Subcutaneous adipose tissue (tissue), 4 donors: Measurements from ENCODE around the gene GALNS. TPM values are rescaled to one million over a fixed set of nuclear protein-coding genes. Genes with fewer than 3 reads are reported as not detected.

Experiments
- total RNA-seq, 4 donors: library from RNA; depleted of rRNA; stranded (reverse); fragments of >200 nt; gene quantifications; one replicate each; pipeline ENCODE4 v1.1.0, GENCODE V29; 2016
- TF ChIP-seq, protein P1 (sequence below): fragments of 450-650 bp; IDR thresholded peaks from one replicate; pipeline ENCODE4 v1.5.1; 2016; ENCODE audit warnings: low read depth, mild to moderate bottlenecking, control low read depth, antibody characterized with exemption, moderate library complexity

The GALNS gene
- total RNA-seq, 4 donors from 2014 or later, result 17.2 to 48.6 (median 18.2) TPM

DNA sequence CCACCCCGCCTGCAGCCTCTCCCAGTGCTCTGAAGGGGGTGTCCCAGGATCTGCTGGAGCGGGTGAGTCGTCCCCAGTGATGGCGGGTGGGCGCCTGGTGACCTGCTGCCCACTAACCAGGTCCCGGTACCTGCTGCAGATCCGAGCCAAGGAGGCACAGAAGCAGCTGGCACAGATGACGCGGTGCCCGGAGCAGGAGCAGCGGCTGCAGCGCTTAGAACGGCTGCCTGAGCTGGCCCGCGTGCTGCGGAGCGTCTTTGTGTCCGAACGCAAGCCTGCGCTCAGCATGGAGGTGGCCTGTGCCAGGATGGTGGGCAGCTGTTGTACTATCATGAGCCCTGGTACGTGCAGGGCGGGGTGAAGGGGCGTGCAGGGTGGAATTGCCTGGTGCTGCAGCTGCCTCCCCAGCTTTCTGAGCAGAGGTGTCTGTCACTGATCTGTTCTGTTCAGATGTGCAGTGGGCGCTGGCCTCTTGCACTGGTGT lies 49.6 kb downstream of the GALNS start:
- TF ChIP-seq, protein P1, sequence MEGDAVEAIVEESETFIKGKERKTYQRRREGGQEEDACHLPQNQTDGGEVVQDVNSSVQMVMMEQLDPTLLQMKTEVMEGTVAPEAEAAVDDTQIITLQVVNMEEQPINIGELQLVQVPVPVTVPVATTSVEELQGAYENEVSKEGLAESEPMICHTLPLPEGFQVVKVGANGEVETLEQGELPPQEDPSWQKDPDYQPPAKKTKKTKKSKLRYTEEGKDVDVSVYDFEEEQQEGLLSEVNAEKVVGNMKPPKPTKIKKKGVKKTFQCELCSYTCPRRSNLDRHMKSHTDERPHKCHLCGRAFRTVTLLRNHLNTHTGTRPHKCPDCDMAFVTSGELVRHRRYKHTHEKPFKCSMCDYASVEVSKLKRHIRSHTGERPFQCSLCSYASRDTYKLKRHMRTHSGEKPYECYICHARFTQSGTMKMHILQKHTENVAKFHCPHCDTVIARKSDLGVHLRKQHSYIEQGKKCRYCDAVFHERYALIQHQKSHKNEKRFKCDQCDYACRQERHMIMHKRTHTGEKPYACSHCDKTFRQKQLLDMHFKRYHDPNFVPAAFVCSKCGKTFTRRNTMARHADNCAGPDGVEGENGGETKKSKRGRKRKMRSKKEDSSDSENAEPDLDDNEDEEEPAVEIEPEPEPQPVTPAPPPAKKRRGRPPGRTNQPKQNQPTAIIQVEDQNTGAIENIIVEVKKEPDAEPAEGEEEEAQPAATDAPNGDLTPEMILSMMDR, result no peak

DNA sequence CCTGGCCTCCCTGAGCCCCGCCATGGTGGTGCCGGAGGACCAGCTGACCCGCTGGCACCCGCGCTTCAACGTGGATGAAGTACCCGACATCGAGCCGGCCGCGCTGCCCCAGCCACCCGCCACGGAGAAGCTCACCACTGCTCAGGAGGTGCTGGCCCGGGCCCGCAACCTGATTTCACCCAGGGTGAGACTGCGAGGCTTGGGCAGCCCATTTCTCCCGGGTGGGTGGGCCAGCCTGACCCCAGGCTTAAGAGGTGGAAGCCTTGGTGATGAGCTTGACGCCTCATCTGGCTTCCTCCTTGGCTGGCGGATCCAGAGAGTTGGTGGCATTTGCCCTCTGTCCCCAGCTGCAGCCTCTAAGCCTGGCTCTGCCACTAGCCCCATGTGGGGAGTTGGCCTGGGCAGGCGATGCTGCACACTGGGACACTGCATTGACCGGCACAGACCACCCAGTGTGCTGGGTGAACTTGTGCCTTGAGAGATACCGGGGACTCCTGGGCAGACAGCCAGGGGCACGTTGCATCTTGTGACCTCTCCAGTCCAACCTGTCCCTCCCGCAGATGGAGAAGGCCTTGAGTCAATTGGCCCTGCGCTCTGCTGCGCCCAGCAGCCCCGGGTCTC lies 50.1 kb downstream of the GALNS start:
- TF ChIP-seq, protein P1, result no peak

DNA sequence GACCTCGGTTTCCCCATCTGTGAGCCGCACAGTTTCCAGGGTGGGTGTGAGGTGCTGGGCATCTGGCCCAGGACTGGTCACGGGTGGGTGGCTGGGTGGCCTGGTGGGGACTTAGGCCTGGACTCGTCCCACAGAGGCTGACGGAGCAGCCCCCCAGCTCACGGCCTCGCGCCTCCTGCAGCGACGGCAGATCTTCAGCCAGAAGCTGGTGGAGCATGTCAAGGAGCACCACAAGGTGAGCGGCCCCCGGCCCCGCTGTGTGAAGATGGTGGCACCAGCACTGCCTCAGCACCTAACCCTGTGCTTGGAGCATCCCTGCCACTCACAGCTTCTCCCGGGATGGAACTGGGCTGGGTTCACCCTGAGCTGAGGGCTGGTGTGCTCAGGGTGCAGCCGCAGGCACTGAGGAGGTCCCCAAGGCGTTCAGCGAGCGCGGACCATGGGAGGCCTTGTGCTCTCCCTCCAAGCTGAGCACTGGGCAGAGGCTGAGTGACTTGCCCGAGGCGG lies 50.8 kb downstream of the GALNS start:
- TF ChIP-seq, protein P1, result no peak

DNA sequence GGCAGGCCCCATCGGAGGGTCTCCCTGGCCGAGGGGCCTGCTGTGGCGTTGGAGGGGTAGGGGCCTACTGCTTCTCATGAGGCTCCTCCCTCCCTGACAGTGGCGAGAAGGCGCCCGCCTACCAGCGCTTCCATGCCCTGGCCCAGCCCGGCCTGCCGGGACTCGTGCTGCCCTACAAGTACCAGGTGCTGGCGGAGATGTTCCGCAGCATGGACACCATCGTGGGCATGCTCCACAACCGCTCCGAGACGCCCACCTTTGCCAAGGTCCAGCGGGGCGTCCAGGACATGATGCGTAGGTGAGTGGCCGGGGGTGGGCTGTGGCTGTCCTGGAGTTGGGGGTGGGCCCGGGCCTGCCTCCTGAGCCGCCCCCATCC lies 51.4 kb downstream of the GALNS start:
- TF ChIP-seq, protein P1, result no peak

DNA sequence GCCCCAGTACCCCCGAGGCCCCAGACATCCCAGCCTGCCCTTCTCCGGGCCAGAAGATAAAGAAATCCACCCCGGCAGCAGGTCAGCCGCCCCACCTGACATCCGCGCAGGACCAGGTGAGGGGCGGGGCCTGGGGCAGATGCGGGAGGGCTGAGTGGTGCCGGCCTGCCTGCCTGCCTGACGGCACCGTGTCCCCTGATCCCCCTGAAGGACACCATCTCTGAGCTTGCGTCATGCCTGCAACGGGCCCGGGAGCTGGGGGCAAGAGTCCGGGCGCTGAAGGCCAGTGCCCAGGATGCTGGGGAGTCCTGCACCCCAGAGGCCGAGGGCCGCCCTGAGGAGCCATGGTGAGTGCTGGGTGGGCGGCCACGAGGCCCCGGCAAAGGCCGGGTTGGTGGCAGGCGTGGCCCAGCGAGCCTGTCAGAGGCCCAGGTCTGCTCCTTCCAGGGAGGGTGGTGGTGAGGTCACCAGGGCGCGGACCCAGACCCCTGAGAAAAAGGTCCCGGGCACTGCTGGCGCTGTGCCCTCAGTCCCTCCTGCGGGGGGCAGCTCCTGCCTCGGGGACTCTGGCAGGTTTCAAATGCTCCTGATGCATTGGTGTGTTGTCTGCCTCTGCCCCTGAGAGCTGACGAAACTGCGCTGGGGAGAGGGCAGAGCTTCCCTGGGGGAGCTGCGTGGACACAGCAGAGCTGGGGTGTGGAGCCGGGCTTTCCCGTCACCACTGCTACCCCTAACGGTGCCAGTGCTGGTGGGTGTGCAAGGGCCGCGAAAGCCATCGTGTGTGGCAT lies 52.0 kb downstream of the GALNS start:
- TF ChIP-seq, protein P1, result no peak

DNA sequence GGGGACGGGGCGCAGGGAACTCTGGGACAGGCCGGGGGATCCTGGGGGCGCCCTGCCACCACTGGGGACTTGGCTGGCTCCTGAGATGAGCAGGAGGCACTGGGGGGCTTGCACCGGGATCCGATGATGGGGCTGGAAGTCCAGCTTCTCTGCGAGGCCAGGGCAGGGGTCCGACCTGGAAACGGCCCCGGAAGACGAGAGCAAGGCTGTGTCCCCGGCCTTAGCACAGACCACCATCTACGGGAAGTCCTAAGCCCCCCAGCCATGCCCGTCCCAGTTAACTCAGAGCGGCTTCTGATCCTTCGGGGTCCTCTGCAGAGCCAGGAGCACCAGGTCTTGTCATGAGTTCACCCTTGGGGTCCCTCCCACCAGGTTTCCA lies 52.6 kb downstream of the GALNS start:
- TF ChIP-seq, protein P1, result no peak

DNA sequence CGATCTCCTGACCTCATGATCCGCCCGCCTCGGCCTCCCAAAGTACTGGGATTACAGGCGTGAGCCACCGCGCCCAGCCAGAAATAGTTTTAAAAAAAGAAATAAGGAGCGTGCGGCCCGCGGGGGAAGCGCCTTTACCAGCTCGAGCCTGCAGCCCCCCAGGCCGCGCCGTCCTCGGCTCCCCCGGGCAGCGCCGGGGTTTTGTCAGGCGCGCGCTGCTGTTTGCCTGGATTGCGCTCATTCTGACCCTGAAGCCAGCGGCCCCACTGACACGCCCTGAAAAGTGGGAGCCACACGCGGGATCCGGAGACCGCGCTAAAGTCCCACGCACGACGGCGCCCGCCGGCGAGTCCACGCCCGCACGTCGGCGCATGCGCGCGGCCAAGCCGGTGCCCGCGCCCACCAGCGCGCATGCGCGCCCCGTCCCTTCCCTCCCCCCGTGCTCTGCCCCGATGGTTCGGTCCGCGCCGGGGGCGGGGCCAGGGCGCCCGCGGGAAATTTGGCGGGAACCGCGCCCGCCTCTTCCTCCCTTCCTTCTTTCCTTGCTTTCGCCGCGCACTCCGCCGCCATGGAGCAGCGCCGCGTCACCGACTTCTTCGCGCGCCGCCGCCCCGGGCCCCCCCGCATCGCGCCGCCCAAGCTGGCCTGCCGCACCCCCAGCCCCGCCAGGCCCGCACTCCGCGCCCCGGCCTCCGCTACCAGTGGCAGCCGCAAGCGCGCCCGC lies 53.3 kb downstream of the GALNS start, which contains the start of gene CDT1:
Gene CDT1 (plus strand): TSS at position 526 of the 724 bp plus-strand sequence. CDS start 43 bp downstream, at position 569.
- TF ChIP-seq, protein P1, result no peak
